Thoracic aorta (tissue), 2 donors: ENCODE measurements around the gene CHERP. TPM values are rescaled to one million over a fixed set of nuclear protein-coding genes. Genes with fewer than 3 reads are reported as not detected.

Experiments
- ATAC-seq: fragments of 150-250 bp; one replicate; pipeline ENCODE4 v1.8.0; 2017; ENCODE audit warnings: low read depth; ENCODE audit not compliant: insufficient number of reproducible peaks, low FRiP score
- DNase-seq: peaks from one replicate; pipeline ENCODE4 v3.0.0-alpha.2; 2020; ENCODE audit warnings: low spot score
- H3K27ac ChIP-seq, 2 donors: fragments of 200-600 bp; sonication (generic); 1 replicate in 1 of 2; 2 replicates in 1 of 2; pipeline ENCODE4 v1.5.1; 2016; ENCODE audit warnings: mild to moderate bottlenecking in 2 of 2, moderate library complexity in 2 of 2
- H3K27me3 ChIP-seq: fragments of 200-600 bp; sonication (generic); replicated peaks from 2 replicates; pipeline ENCODE4 v1.6.0; 2016; ENCODE audit warnings: mild to moderate bottlenecking; ENCODE audit not compliant: insufficient read depth
- H3K36me3 ChIP-seq: fragments of 200-600 bp; sonication (generic); one replicate; pipeline ENCODE4 v1.5.1; 2016
- H3K4me1 ChIP-seq, 2 donors: fragments of 200-600 bp; sonication (generic); 1 replicate in 1 of 2; 2 replicates in 1 of 2; pipeline versions ENCODE4 v1.5.1 to v1.6.0; 2016; ENCODE audit warnings: low read depth in 2 of 2, mild to moderate bottlenecking in 1 of 2; ENCODE audit not compliant: control insufficient read depth in 1 of 2
- H3K4me3 ChIP-seq: fragments of 200-600 bp; sonication (generic); 2 replicates; pipeline ENCODE4 v1.5.1; 2016; ENCODE audit warnings: mild to moderate bottlenecking
- H3K9me3 ChIP-seq: fragments of 200-600 bp; sonication (generic); 2 replicates; pipeline ENCODE4 v1.5.1; 2016
- total RNA-seq, 2 donors: library from RNA; depleted of rRNA; stranded (reverse); fragments of >200 nt; gene quantifications; one replicate each; pipeline versions ENCODE4 v1.1.0 to v1.2.3, GENCODE V29; 2016
- TF ChIP-seq, protein P1 (sequence below): fragments of 200-600 bp; sonication (generic); IDR thresholded peaks from one replicate; pipeline ENCODE4 v1.5.1; 2019; ENCODE audit warnings: antibody characterized with exemption

Gene CHERP
- total RNA-seq, 2 donors from 2014 or later = 9.3 to 18.4 TPM

DNA sequence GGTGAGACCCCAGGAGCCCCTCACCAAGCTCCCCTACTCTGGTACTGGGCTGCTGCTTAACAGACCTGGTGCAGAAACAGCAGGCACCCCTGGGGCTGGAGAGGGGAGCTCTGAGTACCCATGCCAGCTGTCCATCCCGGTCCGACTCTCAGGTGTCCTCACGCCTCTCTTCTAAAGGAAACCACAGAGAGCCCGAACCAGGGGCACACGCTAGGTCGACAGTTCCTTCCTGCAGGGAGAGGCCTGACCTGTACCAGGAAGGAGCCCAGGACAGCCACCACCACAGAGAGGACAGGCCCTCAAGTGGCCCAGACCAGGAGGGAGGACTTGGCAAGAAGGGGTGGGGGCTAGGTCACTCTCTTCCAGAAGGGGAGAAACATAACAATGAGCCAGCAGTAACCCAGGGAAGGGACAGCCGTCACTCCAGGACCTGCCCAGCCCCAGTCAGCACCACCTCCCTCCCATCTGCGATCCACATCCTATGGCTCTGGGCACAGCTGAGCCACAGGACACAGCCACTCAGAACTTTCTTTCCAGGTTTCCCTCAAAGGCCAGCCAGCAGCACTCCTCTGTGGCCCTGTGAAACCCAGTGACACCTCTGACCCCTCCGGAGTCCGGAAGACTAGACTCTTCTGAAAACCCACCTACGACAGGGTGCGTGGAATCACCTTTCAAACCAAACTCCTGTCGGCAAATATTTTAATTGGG, 43.0 kb upstream of the CHERP start:
- ATAC-seq = no peak
- H3K36me3 ChIP-seq = no peaks in the 10 kb centered on the region
- DNase-seq = no peak
- peak overlapping the region in 1 of 2 donors; percentile 38 for H3K27ac ChIP-seq
- TF ChIP-seq, protein P1, sequence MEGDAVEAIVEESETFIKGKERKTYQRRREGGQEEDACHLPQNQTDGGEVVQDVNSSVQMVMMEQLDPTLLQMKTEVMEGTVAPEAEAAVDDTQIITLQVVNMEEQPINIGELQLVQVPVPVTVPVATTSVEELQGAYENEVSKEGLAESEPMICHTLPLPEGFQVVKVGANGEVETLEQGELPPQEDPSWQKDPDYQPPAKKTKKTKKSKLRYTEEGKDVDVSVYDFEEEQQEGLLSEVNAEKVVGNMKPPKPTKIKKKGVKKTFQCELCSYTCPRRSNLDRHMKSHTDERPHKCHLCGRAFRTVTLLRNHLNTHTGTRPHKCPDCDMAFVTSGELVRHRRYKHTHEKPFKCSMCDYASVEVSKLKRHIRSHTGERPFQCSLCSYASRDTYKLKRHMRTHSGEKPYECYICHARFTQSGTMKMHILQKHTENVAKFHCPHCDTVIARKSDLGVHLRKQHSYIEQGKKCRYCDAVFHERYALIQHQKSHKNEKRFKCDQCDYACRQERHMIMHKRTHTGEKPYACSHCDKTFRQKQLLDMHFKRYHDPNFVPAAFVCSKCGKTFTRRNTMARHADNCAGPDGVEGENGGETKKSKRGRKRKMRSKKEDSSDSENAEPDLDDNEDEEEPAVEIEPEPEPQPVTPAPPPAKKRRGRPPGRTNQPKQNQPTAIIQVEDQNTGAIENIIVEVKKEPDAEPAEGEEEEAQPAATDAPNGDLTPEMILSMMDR = no peak
- no peak overlapping the region for H3K4me3 ChIP-seq
- H3K27me3 ChIP-seq = no peaks in the 10 kb centered on the region
- H3K4me1 ChIP-seq = peaks cover 33 to 74% of the 10 kb centered on the region in 2 donors
- no peaks in the 10 kb centered on the region for H3K9me3 ChIP-seq

DNA sequence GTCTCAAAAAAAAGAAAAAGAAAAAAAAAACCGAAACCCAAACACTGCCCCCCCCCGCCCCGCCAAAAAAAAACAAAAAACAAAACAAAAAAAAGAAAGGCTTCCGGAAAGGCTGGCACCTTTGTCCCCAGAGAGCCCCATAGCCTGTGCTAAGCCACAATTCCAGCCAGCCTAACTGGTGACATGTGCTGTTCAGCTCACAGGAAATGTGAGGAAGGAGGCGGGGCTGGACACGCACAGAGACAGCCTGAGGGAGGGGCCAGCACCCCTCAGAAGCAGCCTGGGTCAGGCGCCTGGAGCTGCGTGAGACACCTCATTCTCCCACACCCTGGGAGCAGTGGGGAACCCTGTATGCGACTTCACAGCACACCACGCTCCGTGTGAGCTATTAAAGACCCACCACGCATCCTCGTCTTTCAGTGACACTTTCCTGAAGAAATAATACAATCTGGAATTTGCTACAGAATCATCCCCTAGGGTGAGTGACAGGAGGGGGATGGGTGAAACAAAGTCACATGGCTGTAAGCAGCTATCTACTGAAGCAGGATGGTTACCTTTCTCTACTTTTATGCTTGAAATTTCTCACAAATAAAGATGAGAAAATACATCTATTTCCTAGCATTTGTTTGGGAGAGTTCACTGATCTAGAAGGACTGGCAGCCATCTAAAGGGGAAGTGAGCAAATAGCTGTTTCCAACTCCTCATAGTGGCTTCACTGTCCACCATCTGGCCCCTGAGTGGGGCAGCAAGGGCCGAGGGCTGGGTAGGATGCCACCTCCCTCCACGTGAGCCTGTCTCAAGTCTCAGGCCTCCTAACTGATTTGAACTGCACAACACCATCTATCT, 42.2 kb upstream of the CHERP start:
- DNase-seq = peak; percentile 75
- TF ChIP-seq, protein P1 = no peak
- no peaks in the 10 kb centered on the region for H3K9me3 ChIP-seq
- H3K36me3 ChIP-seq = no peaks in the 10 kb centered on the region
- H3K27ac ChIP-seq = peak overlapping the region in 1 of 2 donors; percentile 38
- H3K27me3 ChIP-seq = no peaks in the 10 kb centered on the region
- H3K4me1 ChIP-seq = peaks cover 33 to 74% of the 10 kb centered on the region in 2 donors
- H3K4me3 ChIP-seq = peak overlapping the region; percentile 27
- peak; percentile 78 for ATAC-seq

DNA sequence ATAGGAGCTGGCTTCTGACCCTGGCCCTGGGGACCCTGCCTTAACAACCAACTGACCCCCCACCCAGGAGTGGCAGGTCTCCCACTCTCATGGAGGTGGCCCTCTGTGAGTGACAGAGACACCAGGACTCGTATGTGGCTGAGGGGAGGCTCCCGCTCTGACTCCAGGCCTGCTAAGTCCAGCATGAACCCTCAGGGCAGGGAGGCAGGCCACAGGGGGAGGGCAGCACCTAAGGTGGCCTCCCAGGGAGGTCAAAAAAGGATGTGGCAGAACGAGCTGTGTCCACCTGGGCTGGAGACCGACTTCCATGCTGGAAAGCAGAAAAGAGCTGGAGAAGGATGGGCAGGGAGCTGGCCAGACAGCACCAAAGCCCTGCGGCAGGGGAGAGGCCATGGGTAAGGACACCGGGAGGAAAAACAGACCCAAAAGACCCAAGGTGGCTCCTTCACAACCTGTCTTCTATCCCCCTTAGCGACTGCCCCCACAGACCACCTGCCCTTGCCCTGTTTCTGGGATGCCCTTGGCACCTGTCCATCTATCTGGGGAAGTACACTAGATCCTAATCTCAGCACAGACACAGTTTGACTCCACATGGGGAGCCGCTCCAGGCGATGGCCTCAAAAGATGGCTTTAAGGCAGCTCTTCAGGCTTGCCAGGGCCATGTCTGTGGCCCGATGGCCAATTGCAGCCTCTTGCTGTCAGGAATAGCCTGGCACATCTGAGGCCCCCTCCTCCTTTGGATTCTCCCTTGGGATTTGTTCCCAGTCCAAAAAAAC, 40.4 kb upstream of the CHERP start:
- H3K4me1 ChIP-seq = peaks cover 18 to 58% of the 10 kb centered on the region in 2 donors
- no peaks in the 10 kb centered on the region for H3K27me3 ChIP-seq
- no peak for DNase-seq
- no peak for ATAC-seq
- no peak overlapping the region for H3K27ac ChIP-seq
- peaks cover 9% of the 10 kb centered on the region for H3K36me3 ChIP-seq
- no peak overlapping the region for H3K4me3 ChIP-seq
- TF ChIP-seq, protein P1 = no peak
- no peaks in the 10 kb centered on the region for H3K9me3 ChIP-seq

DNA sequence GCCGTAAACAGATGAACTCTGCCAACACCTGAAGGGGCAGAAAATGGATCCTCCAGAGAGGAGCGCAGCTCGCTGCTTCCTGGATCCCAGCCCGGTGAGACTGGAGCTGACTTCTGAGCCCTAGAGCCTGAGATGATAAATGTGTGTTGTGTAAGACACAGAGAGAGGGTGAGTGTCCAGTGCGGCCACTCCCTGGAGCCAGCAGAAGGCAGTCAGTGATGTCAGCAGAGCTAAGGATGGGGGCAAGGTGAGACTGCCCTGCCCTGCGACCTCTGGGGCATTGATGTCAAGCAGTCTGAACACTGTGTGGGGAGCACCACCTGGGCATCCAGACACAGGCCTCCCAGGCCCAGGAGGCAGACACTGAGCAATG, 39.7 kb upstream of the CHERP start:
- H3K4me3 ChIP-seq = no peak overlapping the region
- ATAC-seq (no peak), DNase-seq (no peak)
- TF ChIP-seq, protein P1 = no peak
- peaks cover 13% of the 10 kb centered on the region for H3K36me3 ChIP-seq
- no peaks in the 10 kb centered on the region for H3K27me3 ChIP-seq
- no peak overlapping the region for H3K27ac ChIP-seq
- peaks cover 11 to 51% of the 10 kb centered on the region in 2 donors for H3K4me1 ChIP-seq
- H3K9me3 ChIP-seq = no peaks in the 10 kb centered on the region
